Upper lobe of left lung (tissue), 4 donors: ENCODE results near the gene MUC6.

Experiments
- CTCF ChIP-seq, 6 experiments: fragments of 450-650 bp in 4 of 6; fragments of 200-600 bp in 2 of 6; sonication (generic) in 2 of 6; IDR thresholded peaks; one replicate each; pipeline ENCODE4 v1.5.1; 2016 to 2019; ENCODE audit warnings: antibody characterized with exemption in 6 of 6
- POLR2A ChIP-seq, 4 donors: fragments of 450-650 bp; IDR thresholded peaks; one replicate each; pipeline ENCODE4 v1.5.1; 2016 to 2017; ENCODE audit warnings: antibody characterized with exemption in 4 of 4, mild to moderate bottlenecking in 2 of 4

- TF ChIP-seq CTCF (IDR thresholded peaks at IDR 0.05): no peak
- TF ChIP-seq POLR2A (IDR thresholded peaks at IDR 0.05): no peak
Measured at GRCh38 chr11:1053121-1053901, 16.8 kb upstream of the MUC6 start.
